ENCODE data around the gene DSTYK.

The DSTYK gene

DNA sequence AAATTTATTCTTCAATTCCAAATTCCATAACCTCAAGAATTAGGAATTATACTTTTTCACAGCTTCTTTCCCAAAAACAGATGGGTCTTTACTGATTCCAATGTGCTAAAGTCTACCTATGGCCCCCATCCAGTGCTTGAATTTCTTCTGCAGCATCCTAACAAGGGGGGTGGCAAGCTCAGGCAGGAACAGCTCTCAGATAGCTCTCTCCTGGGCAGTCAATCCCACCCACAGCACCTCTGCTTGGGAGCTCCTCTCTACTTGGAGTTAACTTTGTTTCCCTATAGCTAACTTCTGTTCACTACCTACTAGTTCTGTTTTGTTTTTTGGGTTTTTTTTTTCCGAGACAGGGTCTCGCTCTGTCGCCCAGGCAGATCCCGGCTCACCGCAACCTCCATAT, 101.8 kb downstream of the DSTYK start:
- peaks cover 5% of the 10 kb centered on the region; the same call in 1 of the 2 replicates for H3K79me2 ChIP-seq (ENCODE audit: insufficient read depth, low read length)
- H3K4me1 ChIP-seq (ENCODE audit: insufficient read depth, low read length, poor library complexity, severe bottlenecking) = no peaks in the 10 kb centered on the region
- H3K4me2 ChIP-seq (ENCODE audit: low read depth, low read length, poor library complexity, severe bottlenecking) = no peak overlapping the region
- peaks cover under 1% of the 10 kb centered on the region for H4K20me1 ChIP-seq (ENCODE audit: insufficient read depth, low read length, poor library complexity, severe bottlenecking)
- H3K36me3 ChIP-seq (ENCODE audit: insufficient read depth, low read length) = peaks cover 50% of the 10 kb centered on the region
- no peak overlapping the region for H2AFZ ChIP-seq (ENCODE audit: low read length)
- no peaks in the 10 kb centered on the region for H3K9me2 ChIP-seq (replicated peaks; ENCODE audit: low read depth, low read length)
- H3K4me3 ChIP-seq (ENCODE audit: low read length, poor library complexity, severe bottlenecking) = no peak overlapping the region
- H3K9ac ChIP-seq (ENCODE audit: low read depth, low read length, poor library complexity, severe bottlenecking) = no peak overlapping the region
- no peak for TF ChIP-seq EZH2phosphoT487 (IDR thresholded peaks at IDR 0.05; ENCODE audit: borderline replicate concordance)
- TF ChIP-seq, protein P1, sequence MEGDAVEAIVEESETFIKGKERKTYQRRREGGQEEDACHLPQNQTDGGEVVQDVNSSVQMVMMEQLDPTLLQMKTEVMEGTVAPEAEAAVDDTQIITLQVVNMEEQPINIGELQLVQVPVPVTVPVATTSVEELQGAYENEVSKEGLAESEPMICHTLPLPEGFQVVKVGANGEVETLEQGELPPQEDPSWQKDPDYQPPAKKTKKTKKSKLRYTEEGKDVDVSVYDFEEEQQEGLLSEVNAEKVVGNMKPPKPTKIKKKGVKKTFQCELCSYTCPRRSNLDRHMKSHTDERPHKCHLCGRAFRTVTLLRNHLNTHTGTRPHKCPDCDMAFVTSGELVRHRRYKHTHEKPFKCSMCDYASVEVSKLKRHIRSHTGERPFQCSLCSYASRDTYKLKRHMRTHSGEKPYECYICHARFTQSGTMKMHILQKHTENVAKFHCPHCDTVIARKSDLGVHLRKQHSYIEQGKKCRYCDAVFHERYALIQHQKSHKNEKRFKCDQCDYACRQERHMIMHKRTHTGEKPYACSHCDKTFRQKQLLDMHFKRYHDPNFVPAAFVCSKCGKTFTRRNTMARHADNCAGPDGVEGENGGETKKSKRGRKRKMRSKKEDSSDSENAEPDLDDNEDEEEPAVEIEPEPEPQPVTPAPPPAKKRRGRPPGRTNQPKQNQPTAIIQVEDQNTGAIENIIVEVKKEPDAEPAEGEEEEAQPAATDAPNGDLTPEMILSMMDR (conservative IDR thresholded peaks at IDR 0.05; ENCODE audit: low read length) = no peak
- no peaks in the 10 kb centered on the region for H3F3A ChIP-seq (ENCODE audit: low read depth)
- H3K27me3 ChIP-seq (ENCODE audit: insufficient read depth, low read length, poor library complexity, severe bottlenecking) = no peaks in the 10 kb centered on the region
- no peaks in the 10 kb centered on the region for H3K9me3 ChIP-seq (ENCODE audit: insufficient read depth, low read depth, low read length)

DNA sequence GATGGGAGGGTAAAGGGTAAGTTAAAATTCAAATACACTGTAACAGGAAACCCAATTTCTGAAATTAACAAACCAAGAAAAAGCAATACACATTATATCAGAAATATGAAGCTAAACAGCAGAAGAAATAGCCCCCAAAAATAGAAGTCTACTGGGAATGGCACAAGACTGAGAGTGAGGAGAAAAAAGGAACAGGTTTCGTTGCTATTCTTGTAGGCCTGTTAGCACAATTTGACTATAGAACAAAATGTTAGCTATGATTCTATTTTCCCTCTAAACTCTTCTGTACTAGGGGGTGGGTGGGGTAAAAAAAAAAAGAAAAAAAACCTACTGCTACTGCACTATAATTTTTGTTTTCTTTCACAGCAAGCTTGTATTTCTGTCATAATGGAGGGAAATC, 102.2 kb downstream of the DSTYK start:
- H2AFZ ChIP-seq (ENCODE audit: low read length) = no peak overlapping the region
- no peaks in the 10 kb centered on the region for H4K20me1 ChIP-seq (ENCODE audit: insufficient read depth, low read length, poor library complexity, severe bottlenecking)
- H3K9ac ChIP-seq (ENCODE audit: low read depth, low read length, poor library complexity, severe bottlenecking) = no peak overlapping the region
- no peak overlapping the region for H3K4me3 ChIP-seq (ENCODE audit: low read length, poor library complexity, severe bottlenecking)
- H3K36me3 ChIP-seq (ENCODE audit: insufficient read depth, low read length) = peaks cover 50% of the 10 kb centered on the region
- no peaks in the 10 kb centered on the region for H3K9me2 ChIP-seq (replicated peaks; ENCODE audit: low read depth, low read length)
- H3K9me3 ChIP-seq (ENCODE audit: insufficient read depth, low read depth, low read length) = no peaks in the 10 kb centered on the region
- peaks cover 4% of the 10 kb centered on the region; the same call in 1 of the 2 replicates for H3K79me2 ChIP-seq (ENCODE audit: insufficient read depth, low read length)
- TF ChIP-seq EZH2phosphoT487 (IDR thresholded peaks at IDR 0.05; ENCODE audit: borderline replicate concordance) = no peak
- TF ChIP-seq, protein P1 (conservative IDR thresholded peaks at IDR 0.05; ENCODE audit: low read length) = no peak
- no peaks in the 10 kb centered on the region for H3K4me1 ChIP-seq (ENCODE audit: insufficient read depth, low read length, poor library complexity, severe bottlenecking)
- H3K4me2 ChIP-seq (ENCODE audit: low read depth, low read length, poor library complexity, severe bottlenecking) = no peak overlapping the region
- no peaks in the 10 kb centered on the region for H3F3A ChIP-seq (ENCODE audit: low read depth)
- H3K27me3 ChIP-seq (ENCODE audit: insufficient read depth, low read length, poor library complexity, severe bottlenecking) = no peaks in the 10 kb centered on the region

DNA sequence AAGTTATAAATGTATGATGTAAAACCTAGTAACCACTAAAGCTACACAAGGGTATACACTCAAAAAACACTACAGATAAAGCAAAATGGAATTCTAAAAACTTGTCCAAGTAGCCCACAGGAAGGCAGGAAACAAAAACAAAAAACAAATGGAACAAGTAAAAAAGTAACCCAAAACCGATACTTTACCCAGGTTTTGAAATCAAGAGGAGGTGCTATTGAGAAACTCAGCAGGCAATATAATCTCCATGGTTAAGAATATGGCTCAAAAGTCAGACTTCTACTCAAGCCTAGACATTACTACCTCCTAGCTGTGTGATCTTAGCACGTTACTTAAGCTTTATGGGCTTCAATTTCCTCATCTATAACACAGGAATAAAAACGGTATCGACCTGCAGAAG, 103.0 kb downstream of the DSTYK start:
- Histone ChIP-seq H3K9me2 (replicated peaks; ENCODE audit: low read depth, low read length) (no peaks in the 10 kb centered on the region), H3K4me1 (ENCODE audit: insufficient read depth, low read length, poor library complexity, severe bottlenecking) (no peaks in the 10 kb centered on the region), H2AFZ (ENCODE audit: low read length) (no peak overlapping the region), H3K36me3 (ENCODE audit: insufficient read depth, low read length) (peaks cover 51% of the 10 kb centered on the region), H3K9me3 (ENCODE audit: insufficient read depth, low read depth, low read length) (no peaks in the 10 kb centered on the region), H3K79me2 (ENCODE audit: insufficient read depth, low read length) (no peaks in the 10 kb centered on the region; the same call in 1 of the 2 replicates), H4K20me1 (ENCODE audit: insufficient read depth, low read length, poor library complexity, severe bottlenecking) (no peaks in the 10 kb centered on the region), H3K27me3 (ENCODE audit: insufficient read depth, low read length, poor library complexity, severe bottlenecking) (no peaks in the 10 kb centered on the region), H3F3A (ENCODE audit: low read depth) (no peaks in the 10 kb centered on the region), H3K4me2 (ENCODE audit: low read depth, low read length, poor library complexity, severe bottlenecking) (no peak overlapping the region), H3K4me3 (ENCODE audit: low read length, poor library complexity, severe bottlenecking) (no peak overlapping the region), H3K9ac (ENCODE audit: low read depth, low read length, poor library complexity, severe bottlenecking) (no peak overlapping the region)
- TF ChIP-seq, protein P1 (conservative IDR thresholded peaks at IDR 0.05; ENCODE audit: low read length) = no peak
- no peak for TF ChIP-seq EZH2phosphoT487 (IDR thresholded peaks at IDR 0.05; ENCODE audit: borderline replicate concordance)
